ENCODE measurements around the gene EPS8L3. TPM values are rescaled to one million over a fixed set of nuclear protein-coding genes. Genes with fewer than 3 reads are reported as not detected.

Gene EPS8L3
- total and polyA plus RNA-seq, 10 of the 15 experiments (the other 5 are each of a cell fraction or from before 2014, with no cell fraction given), result not detected

DNA sequence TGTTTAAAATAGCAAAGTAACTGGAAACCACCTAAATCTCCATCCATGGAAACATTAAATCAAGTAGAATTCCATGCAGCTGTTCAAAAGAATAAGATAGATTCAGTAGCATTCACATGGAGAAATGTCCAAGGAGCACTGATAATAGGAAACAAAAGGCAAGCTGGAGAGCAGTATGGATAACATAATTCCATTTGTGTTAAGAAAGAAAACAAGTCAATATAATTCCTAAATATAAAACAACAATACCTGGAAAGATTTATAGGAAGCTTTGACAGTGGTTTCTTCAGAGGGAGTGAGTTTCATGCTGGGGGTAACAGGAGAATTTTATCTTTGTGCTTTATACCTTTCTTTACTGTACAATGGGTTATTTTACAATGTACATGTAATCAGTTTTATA, 36.6 kb upstream of the EPS8L3 start:
- BruUV-seq (replicated peaks), result no TSS peak
- DNase-seq (ENCODE audit: low read depth, low spot score), result no peak
- in situ Hi-C loops (cut with MboI), result no loop called here
- Histone ChIP-seq H3K36me3 (ENCODE audit: control insufficient read depth in 2 of 2, insufficient read depth in 2 of 2, low read length in 1 of 2) (no peaks in the 10 kb centered on the region), H3K4me3 (no peak overlapping the region), H3K9ac (ENCODE audit: control insufficient read depth, insufficient read depth, low read length) (no peak overlapping the region), H3K27ac (ENCODE audit: control insufficient read depth, insufficient read depth) (no peak overlapping the region), H2AFZ (ENCODE audit: control insufficient read depth, low read depth, low read length) (no peak overlapping the region), H3K4me2 (ENCODE audit: control insufficient read depth, insufficient read depth) (no peak overlapping the region), H3K79me2 (ENCODE audit: control insufficient read depth, insufficient read depth, low read length) (no peaks in the 10 kb centered on the region), H3K27me3 (replicated peaks in 1 of 2; ENCODE audit: control insufficient read depth in 2 of 2, insufficient read depth in 2 of 2, low read length in 1 of 2) (no peaks in the 10 kb centered on the region), H3K9me3 (replicated peaks; ENCODE audit: control insufficient read depth, insufficient read depth, low read length) (no peaks in the 10 kb centered on the region), H4K20me1 (ENCODE audit: control insufficient read depth, insufficient read depth) (no peaks in the 10 kb centered on the region), H3K4me1 (ENCODE audit: control insufficient read depth, insufficient read depth, low read length) (peaks cover 4% of the 10 kb centered on the region)
- TF ChIP-seq, protein P1, sequence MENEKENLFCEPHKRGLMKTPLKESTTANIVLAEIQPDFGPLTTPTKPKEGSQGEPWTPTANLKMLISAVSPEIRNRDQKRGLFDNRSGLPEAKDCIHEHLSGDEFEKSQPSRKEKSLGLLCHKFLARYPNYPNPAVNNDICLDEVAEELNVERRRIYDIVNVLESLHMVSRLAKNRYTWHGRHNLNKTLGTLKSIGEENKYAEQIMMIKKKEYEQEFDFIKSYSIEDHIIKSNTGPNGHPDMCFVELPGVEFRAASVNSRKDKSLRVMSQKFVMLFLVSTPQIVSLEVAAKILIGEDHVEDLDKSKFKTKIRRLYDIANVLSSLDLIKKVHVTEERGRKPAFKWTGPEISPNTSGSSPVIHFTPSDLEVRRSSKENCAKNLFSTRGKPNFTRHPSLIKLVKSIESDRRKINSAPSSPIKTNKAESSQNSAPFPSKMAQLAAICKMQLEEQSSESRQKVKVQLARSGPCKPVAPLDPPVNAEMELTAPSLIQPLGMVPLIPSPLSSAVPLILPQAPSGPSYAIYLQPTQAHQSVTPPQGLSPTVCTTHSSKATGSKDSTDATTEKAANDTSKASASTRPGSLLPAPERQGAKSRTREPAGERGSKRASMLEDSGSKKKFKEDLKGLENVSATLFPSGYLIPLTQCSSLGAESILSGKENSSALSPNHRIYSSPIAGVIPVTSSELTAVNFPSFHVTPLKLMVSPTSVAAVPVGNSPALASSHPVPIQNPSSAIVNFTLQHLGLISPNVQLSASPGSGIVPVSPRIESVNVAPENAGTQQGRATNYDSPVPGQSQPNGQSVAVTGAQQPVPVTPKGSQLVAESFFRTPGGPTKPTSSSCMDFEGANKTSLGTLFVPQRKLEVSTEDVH (IDR thresholded peaks at IDR 0.05; ENCODE audit: low read depth, partially characterized antibody), result no peak
- TF ChIP-seq SMAD5 (IDR thresholded peaks at IDR 0.05; ENCODE audit: low read depth), result no peak
- TF ChIP-seq GABPA (IDR thresholded peaks at IDR 0.05; ENCODE audit: low read depth), result no peak
- TF ChIP-seq RCOR1 (conservative IDR thresholded peaks at IDR 0.05; ENCODE audit: low read depth, low read length), result no peak
- TF ChIP-seq, protein P2, sequence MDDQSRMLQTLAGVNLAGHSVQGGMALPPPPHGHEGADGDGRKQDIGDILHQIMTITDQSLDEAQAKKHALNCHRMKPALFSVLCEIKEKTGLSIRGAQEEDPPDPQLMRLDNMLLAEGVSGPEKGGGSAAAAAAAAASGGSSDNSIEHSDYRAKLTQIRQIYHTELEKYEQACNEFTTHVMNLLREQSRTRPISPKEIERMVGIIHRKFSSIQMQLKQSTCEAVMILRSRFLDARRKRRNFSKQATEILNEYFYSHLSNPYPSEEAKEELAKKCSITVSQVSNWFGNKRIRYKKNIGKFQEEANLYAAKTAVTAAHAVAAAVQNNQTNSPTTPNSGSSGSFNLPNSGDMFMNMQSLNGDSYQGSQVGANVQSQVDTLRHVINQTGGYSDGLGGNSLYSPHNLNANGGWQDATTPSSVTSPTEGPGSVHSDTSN (IDR thresholded peaks at IDR 0.05; ENCODE audit: insufficient replicate concordance, low read depth, low read length), result no peak
- TF ChIP-seq, protein P3, sequence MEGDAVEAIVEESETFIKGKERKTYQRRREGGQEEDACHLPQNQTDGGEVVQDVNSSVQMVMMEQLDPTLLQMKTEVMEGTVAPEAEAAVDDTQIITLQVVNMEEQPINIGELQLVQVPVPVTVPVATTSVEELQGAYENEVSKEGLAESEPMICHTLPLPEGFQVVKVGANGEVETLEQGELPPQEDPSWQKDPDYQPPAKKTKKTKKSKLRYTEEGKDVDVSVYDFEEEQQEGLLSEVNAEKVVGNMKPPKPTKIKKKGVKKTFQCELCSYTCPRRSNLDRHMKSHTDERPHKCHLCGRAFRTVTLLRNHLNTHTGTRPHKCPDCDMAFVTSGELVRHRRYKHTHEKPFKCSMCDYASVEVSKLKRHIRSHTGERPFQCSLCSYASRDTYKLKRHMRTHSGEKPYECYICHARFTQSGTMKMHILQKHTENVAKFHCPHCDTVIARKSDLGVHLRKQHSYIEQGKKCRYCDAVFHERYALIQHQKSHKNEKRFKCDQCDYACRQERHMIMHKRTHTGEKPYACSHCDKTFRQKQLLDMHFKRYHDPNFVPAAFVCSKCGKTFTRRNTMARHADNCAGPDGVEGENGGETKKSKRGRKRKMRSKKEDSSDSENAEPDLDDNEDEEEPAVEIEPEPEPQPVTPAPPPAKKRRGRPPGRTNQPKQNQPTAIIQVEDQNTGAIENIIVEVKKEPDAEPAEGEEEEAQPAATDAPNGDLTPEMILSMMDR (IDR thresholded peaks at IDR 0.05 in 2 of 3, conservative IDR thresholded peaks at IDR 0.05 in 1 of 3; ENCODE audit: control insufficient read depth in 2 of 3, extremely low read depth in 1 of 3, insufficient read depth in 1 of 3, low read depth in 3 of 3, low read length in 3 of 3), result no peak
- TF ChIP-seq NFXL1 (IDR thresholded peaks at IDR 0.05; ENCODE audit: borderline replicate concordance), result no peak
- TF ChIP-seq SP1 (IDR thresholded peaks at IDR 0.05; ENCODE audit: low read depth, low read length), result no peak
- no peak for TF ChIP-seq SUPT20H (IDR thresholded peaks at IDR 0.05; ENCODE audit: borderline replicate concordance, control insufficient read depth, low read depth, low read length)
- TF ChIP-seq ZNF217 (IDR thresholded peaks at IDR 0.05), result no peak
- TF ChIP-seq MEF2B (IDR thresholded peaks at IDR 0.05; ENCODE audit: partially characterized antibody, poor library complexity, severe bottlenecking), result no peak
- RAD21 ChIA-PET (ENCODE audit: unreplicated experiment), result no interaction called here
- FAIRE-seq, result no peak
- CTCF ChIA-PET, result interaction anchor here (1.7 kb wide), 1 partner anchor 10 kb away, joined by 4 read pairs; no protein-coding TSS in a partner anchor
- intact Hi-C loops (cut with micrococcal nuclease; ENCODE audit: unreplicated experiment), result no loop called here
- POLR2A ChIA-PET, result interaction anchor here (0.7 kb wide), 1 partner anchor 203 kb away, joined by 3 read pairs; no protein-coding TSS in a partner anchor
- SMC1A ChIA-PET (ENCODE audit: uncharacterized antibody, unreplicated experiment), result interaction anchor here (0.9 to 1.2 kb wide), 2 partner anchors 9 to 184 kb away, joined by 3 to 4 read pairs; partner anchors contain the start of gene AHCYL1
- no peak for ATAC-seq

Measured in GM12878 (cell line).